ENCODE measurements around the gene MRFAP1.

The MRFAP1 gene

GRCh38 chr4:6657242-6658208 lies 17.0 kb downstream of the MRFAP1 start:
- Histone ChIP-seq H3K36me3 (ENCODE audit: control insufficient read depth, insufficient read depth, low read length) (no peaks in the 10 kb centered on the region), H3K27ac (ENCODE audit: low read depth, low read length) (no peak overlapping the region; the same call in 1 of the 2 replicates), H3K9me3 (ENCODE audit: control insufficient read depth, insufficient read depth, low read depth, low read length) (no peaks in the 10 kb centered on the region), H3K4me3 (ENCODE audit: low read depth, low read length) (no peak overlapping the region), H3K27me3 (ENCODE audit: control insufficient read depth, insufficient read depth, low read length) (peaks cover 32% of the 10 kb centered on the region), H3K4me1 (ENCODE audit: control insufficient read depth, insufficient read depth, low read length) (peaks cover 9% of the 10 kb centered on the region), H3K9ac (ENCODE audit: low read length) (peak overlapping the region; percentile 26)

GRCh38 chr4:6658209-6658595 lies 17.7 kb downstream of the MRFAP1 start:
- Histone ChIP-seq H3K27ac (ENCODE audit: low read depth, low read length) (no peak overlapping the region; the same call in 1 of the 2 replicates), H3K9ac (ENCODE audit: low read length) (peak overlapping the region; percentile 26), H3K4me1 (ENCODE audit: control insufficient read depth, insufficient read depth, low read length) (peaks cover 9% of the 10 kb centered on the region), H3K9me3 (ENCODE audit: control insufficient read depth, insufficient read depth, low read depth, low read length) (no peaks in the 10 kb centered on the region), H3K4me3 (ENCODE audit: low read depth, low read length) (peak overlapping the region; percentile 53), H3K27me3 (ENCODE audit: control insufficient read depth, insufficient read depth, low read length) (peaks cover 39% of the 10 kb centered on the region), H3K36me3 (ENCODE audit: control insufficient read depth, insufficient read depth, low read length) (no peaks in the 10 kb centered on the region)

GRCh38 chr4:6658597-6659075 lies 18.2 kb downstream of the MRFAP1 start:
- H3K36me3 ChIP-seq (ENCODE audit: control insufficient read depth, insufficient read depth, low read length) = no peaks in the 10 kb centered on the region
- H3K4me3 ChIP-seq (ENCODE audit: low read depth, low read length) = peak overlapping the region; percentile 53
- peaks cover 43% of the 10 kb centered on the region for H3K27me3 ChIP-seq (ENCODE audit: control insufficient read depth, insufficient read depth, low read length)
- no peak overlapping the region for H3K9ac ChIP-seq (ENCODE audit: low read length)
- H3K9me3 ChIP-seq (ENCODE audit: control insufficient read depth, insufficient read depth, low read depth, low read length) = no peaks in the 10 kb centered on the region
- H3K4me1 ChIP-seq (ENCODE audit: control insufficient read depth, insufficient read depth, low read length) = peaks cover 9% of the 10 kb centered on the region
- no peak overlapping the region for H3K27ac ChIP-seq (ENCODE audit: low read depth, low read length)

GRCh38 chr4:6659897-6660296 lies 19.4 kb downstream of the MRFAP1 start:
- Histone ChIP-seq H3K4me3 (ENCODE audit: low read depth, low read length) (no peak overlapping the region), H3K27ac (ENCODE audit: low read depth, low read length) (no peak overlapping the region), H3K36me3 (ENCODE audit: control insufficient read depth, insufficient read depth, low read length) (no peaks in the 10 kb centered on the region), H3K9ac (ENCODE audit: low read length) (no peak overlapping the region), H3K4me1 (ENCODE audit: control insufficient read depth, insufficient read depth, low read length) (peaks cover 9% of the 10 kb centered on the region), H3K9me3 (ENCODE audit: control insufficient read depth, insufficient read depth, low read depth, low read length) (no peaks in the 10 kb centered on the region), H3K27me3 (ENCODE audit: control insufficient read depth, insufficient read depth, low read length) (peaks cover 45% of the 10 kb centered on the region)

- H3K27me3 ChIP-seq (ENCODE audit: control insufficient read depth, insufficient read depth, low read length) = peaks cover 45% of the 10 kb centered on the region
- H3K9ac ChIP-seq (ENCODE audit: low read length) = no peak overlapping the region
- no peaks in the 10 kb centered on the region for H3K36me3 ChIP-seq (ENCODE audit: control insufficient read depth, insufficient read depth, low read length)
- no peak overlapping the region for H3K4me3 ChIP-seq (ENCODE audit: low read depth, low read length)
- H3K9me3 ChIP-seq (ENCODE audit: control insufficient read depth, insufficient read depth, low read depth, low read length) = peaks cover 4% of the 10 kb centered on the region; the same call in 1 of the 2 replicates
- peaks cover 9% of the 10 kb centered on the region for H3K4me1 ChIP-seq (ENCODE audit: control insufficient read depth, insufficient read depth, low read length)
- H3K27ac ChIP-seq (ENCODE audit: low read depth, low read length) = no peak overlapping the region
Measured at GRCh38 chr4:6660430-6660829, 19.9 kb downstream of the MRFAP1 start.

- no peak overlapping the region for H3K27ac ChIP-seq (ENCODE audit: low read depth, low read length)
- H3K4me3 ChIP-seq (ENCODE audit: low read depth, low read length) = no peak overlapping the region
- H3K9ac ChIP-seq (ENCODE audit: low read length) = no peak overlapping the region
- H3K36me3 ChIP-seq (ENCODE audit: control insufficient read depth, insufficient read depth, low read length) = no peaks in the 10 kb centered on the region
- peaks cover 4% of the 10 kb centered on the region; the same call in 1 of the 2 replicates for H3K9me3 ChIP-seq (ENCODE audit: control insufficient read depth, insufficient read depth, low read depth, low read length)
- H3K4me1 ChIP-seq (ENCODE audit: control insufficient read depth, insufficient read depth, low read length) = peaks cover 9% of the 10 kb centered on the region
- peaks cover 45% of the 10 kb centered on the region for H3K27me3 ChIP-seq (ENCODE audit: control insufficient read depth, insufficient read depth, low read length)
Measured at GRCh38 chr4:6662591-6662990, 22.1 kb downstream of the MRFAP1 start.

GRCh38 chr4:6663596-6664393 lies 23.3 kb downstream of the MRFAP1 start:
- H3K4me1 ChIP-seq (ENCODE audit: control insufficient read depth, insufficient read depth, low read length) = no peaks in the 10 kb centered on the region
- H3K9me3 ChIP-seq (ENCODE audit: control insufficient read depth, insufficient read depth, low read depth, low read length) = peaks cover 4% of the 10 kb centered on the region; the same call in 1 of the 2 replicates
- H3K9ac ChIP-seq (ENCODE audit: low read length) = no peak overlapping the region
- no peaks in the 10 kb centered on the region for H3K36me3 ChIP-seq (ENCODE audit: control insufficient read depth, insufficient read depth, low read length)
- H3K27ac ChIP-seq (ENCODE audit: low read depth, low read length) = no peak overlapping the region
- H3K27me3 ChIP-seq (ENCODE audit: control insufficient read depth, insufficient read depth, low read length) = peaks cover 36% of the 10 kb centered on the region
- H3K4me3 ChIP-seq (ENCODE audit: low read depth, low read length) = no peak overlapping the region; the same call in 1 of the 2 replicates

- H3K9ac ChIP-seq (ENCODE audit: low read length) = no peak overlapping the region
- H3K27ac ChIP-seq (ENCODE audit: low read depth, low read length) = no peak overlapping the region
- no peaks in the 10 kb centered on the region for H3K36me3 ChIP-seq (ENCODE audit: control insufficient read depth, insufficient read depth, low read length)
- peaks cover 25% of the 10 kb centered on the region; the same call in 1 of the 2 replicates for H3K27me3 ChIP-seq (ENCODE audit: control insufficient read depth, insufficient read depth, low read length)
- H3K4me1 ChIP-seq (ENCODE audit: control insufficient read depth, insufficient read depth, low read length) = no peaks in the 10 kb centered on the region
- no peak overlapping the region for H3K4me3 ChIP-seq (ENCODE audit: low read depth, low read length)
- H3K9me3 ChIP-seq (ENCODE audit: control insufficient read depth, insufficient read depth, low read depth, low read length) = peaks cover 4% of the 10 kb centered on the region; the same call in 1 of the 2 replicates
Measured at GRCh38 chr4:6665320-6665654, 24.8 kb downstream of the MRFAP1 start.

- H3K27me3 ChIP-seq (ENCODE audit: control insufficient read depth, insufficient read depth, low read length) = peaks cover 4% of the 10 kb centered on the region; the same call in 1 of the 2 replicates
- no peak overlapping the region for H3K9ac ChIP-seq (ENCODE audit: low read length)
- H3K4me1 ChIP-seq (ENCODE audit: control insufficient read depth, insufficient read depth, low read length) = no peaks in the 10 kb centered on the region
- peaks cover 4% of the 10 kb centered on the region for H3K9me3 ChIP-seq (ENCODE audit: control insufficient read depth, insufficient read depth, low read depth, low read length)
- no peaks in the 10 kb centered on the region for H3K36me3 ChIP-seq (ENCODE audit: control insufficient read depth, insufficient read depth, low read length)
- no peak overlapping the region for H3K27ac ChIP-seq (ENCODE audit: low read depth, low read length)
- H3K4me3 ChIP-seq (ENCODE audit: low read depth, low read length) = no peak overlapping the region
Measured at GRCh38 chr4:6668391-6668790, 27.9 kb downstream of the MRFAP1 start.

GRCh38 chr4:6671648-6672047 lies 31.2 kb downstream of the MRFAP1 start:
- peaks cover 13% of the 10 kb centered on the region for H3K4me1 ChIP-seq (ENCODE audit: control insufficient read depth, insufficient read depth, low read length)
- H3K27ac ChIP-seq (ENCODE audit: low read depth, low read length) = no peak overlapping the region
- H3K36me3 ChIP-seq (ENCODE audit: control insufficient read depth, insufficient read depth, low read length) = peaks cover 16% of the 10 kb centered on the region
- no peak overlapping the region for H3K9ac ChIP-seq (ENCODE audit: low read length)
- H3K9me3 ChIP-seq (ENCODE audit: control insufficient read depth, insufficient read depth, low read depth, low read length) = no peaks in the 10 kb centered on the region; the same call in 1 of the 2 replicates
- H3K4me3 ChIP-seq (ENCODE audit: low read depth, low read length) = no peak overlapping the region
- H3K27me3 ChIP-seq (ENCODE audit: control insufficient read depth, insufficient read depth, low read length) = no peaks in the 10 kb centered on the region
